Measurements from ENCODE around the gene CCNJL. TPM values are rescaled to one million over a fixed set of nuclear protein-coding genes. Genes with fewer than 3 reads are reported as not detected.
A peak's percentile ranks its signal among the peaks of the same experiment; 100 is the strongest.

The CCNJL gene
- total RNA-seq, 4 donors from 2014 or later, result 0.44 to 1.5 (median 0.63) TPM; not detected in 1

DNA sequence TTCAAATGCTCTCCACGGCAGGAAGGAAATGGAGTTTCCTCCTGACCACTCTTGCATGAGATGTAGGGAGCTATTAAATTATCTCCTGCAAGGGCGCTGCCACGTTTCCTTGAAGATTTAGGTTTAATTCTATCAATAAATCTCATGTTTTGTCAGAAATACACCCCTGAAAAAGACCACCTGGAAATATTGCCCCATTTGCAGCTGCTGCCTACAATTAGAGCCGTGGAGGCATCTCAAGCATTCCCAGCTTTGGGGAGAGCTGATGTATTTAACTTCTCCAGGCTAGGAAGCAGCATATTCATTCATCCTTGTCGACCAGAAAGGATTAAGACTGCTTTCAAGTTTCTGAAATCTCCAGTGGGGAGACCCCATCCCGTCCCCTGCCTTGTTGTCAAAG, 40.5 kb downstream of the CCNJL start:
- Histone ChIP-seq H3K36me3 (no peaks in the 10 kb centered on the region), H3K27me3 (no peaks in the 10 kb centered on the region), H3K4me3 (no peak overlapping the region), H3K27ac (no peak overlapping the region), H3K9me3 (no peaks in the 10 kb centered on the region), H3K4me1 (peaks cover 0 to 12% (median 6%) of the 10 kb centered on the region in 4 donors)
- TF ChIP-seq EP300 (IDR thresholded peaks at IDR 0.05) (no peak), POLR2A (IDR thresholded peaks at IDR 0.05) (no peak)
- TF ChIP-seq, protein P1, sequence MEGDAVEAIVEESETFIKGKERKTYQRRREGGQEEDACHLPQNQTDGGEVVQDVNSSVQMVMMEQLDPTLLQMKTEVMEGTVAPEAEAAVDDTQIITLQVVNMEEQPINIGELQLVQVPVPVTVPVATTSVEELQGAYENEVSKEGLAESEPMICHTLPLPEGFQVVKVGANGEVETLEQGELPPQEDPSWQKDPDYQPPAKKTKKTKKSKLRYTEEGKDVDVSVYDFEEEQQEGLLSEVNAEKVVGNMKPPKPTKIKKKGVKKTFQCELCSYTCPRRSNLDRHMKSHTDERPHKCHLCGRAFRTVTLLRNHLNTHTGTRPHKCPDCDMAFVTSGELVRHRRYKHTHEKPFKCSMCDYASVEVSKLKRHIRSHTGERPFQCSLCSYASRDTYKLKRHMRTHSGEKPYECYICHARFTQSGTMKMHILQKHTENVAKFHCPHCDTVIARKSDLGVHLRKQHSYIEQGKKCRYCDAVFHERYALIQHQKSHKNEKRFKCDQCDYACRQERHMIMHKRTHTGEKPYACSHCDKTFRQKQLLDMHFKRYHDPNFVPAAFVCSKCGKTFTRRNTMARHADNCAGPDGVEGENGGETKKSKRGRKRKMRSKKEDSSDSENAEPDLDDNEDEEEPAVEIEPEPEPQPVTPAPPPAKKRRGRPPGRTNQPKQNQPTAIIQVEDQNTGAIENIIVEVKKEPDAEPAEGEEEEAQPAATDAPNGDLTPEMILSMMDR (IDR thresholded peaks at IDR 0.05), result no peak
- 57 to 64% methylated on average over 6 of the region's 6 CpGs for WGBS, 2 donors
- no peak for DNase-seq (ENCODE audit: low spot score in 2 of 2)

- TF ChIP-seq EP300 (IDR thresholded peaks at IDR 0.05), result no peak
- no peak for TF ChIP-seq POLR2A (IDR thresholded peaks at IDR 0.05)
- TF ChIP-seq, protein P1 (IDR thresholded peaks at IDR 0.05), result no peak
- Histone ChIP-seq H3K4me3 (no peak overlapping the region), H3K27me3 (no peaks in the 10 kb centered on the region), H3K27ac (no peak overlapping the region), H3K36me3 (no peaks in the 10 kb centered on the region), H3K4me1 (peaks cover 0 to 12% (median 6%) of the 10 kb centered on the region in 4 donors), H3K9me3 (no peaks in the 10 kb centered on the region)
- 53 to 59% methylated on average over 8 of the region's 8 CpGs for WGBS, 2 donors
- DNase-seq (ENCODE audit: low spot score in 2 of 2), result no peak
These were observed 41.0 kb downstream of the CCNJL start for GRCh38 chr5:160271396-160271795.

DNA sequence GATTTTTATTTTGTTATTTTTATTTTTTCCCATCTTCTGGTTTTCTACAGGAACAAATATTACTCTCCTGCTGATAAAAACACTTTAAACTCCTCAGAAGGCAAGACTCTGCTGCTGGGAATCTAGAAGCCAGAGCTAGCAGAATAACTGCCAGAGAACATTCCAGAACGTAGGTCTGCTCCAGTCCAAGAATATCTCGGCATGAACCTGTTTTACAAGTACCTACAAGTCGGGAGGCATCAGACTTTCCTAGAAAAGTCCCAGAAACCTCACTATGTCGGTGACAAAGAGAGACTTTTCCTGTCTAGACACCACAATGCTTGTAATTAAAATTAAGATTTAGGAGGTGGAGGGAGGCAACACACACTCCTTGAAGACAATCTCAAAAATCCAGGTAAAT, 41.7 kb downstream of the CCNJL start:
- Histone ChIP-seq H3K9me3 (no peaks in the 10 kb centered on the region), H3K36me3 (no peaks in the 10 kb centered on the region), H3K27ac (no peak overlapping the region), H3K4me3 (no peak overlapping the region), H3K27me3 (no peaks in the 10 kb centered on the region), H3K4me1 (peaks cover 0 to 12% (median 6%) of the 10 kb centered on the region in 4 donors)
- WGBS, 2 donors, result 79 to 80% methylated on average over 4 of the region's 4 CpGs
- no peak for DNase-seq (ENCODE audit: low spot score in 2 of 2)
- TF ChIP-seq POLR2A (IDR thresholded peaks at IDR 0.05) (no peak), EP300 (IDR thresholded peaks at IDR 0.05) (no peak)
- TF ChIP-seq, protein P1 (IDR thresholded peaks at IDR 0.05), result no peak

DNA sequence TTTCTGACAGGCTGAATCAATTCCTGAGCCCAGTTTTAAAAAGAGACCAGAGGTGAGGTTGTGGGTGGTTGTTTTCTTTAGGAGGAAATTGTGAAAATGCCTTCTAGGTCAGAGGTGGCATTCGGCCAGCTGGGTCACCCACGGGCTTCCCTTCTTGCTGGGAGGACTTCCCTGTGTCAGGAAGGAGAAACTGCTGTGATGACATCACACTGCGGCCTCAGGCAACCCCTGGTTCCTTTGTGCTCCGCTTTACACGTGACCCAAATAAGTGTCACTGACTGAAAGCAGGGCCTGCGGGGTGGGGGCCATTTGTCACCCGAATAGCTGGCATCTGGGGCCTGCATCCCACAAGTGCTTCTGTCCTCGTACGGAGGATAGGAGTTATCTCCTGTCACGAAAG, 43.3 kb downstream of the CCNJL start:
- Histone ChIP-seq H3K27ac (peak overlapping the region in 1 of 4 donors; percentile 20), H3K4me1 (peaks cover 0 to 12% (median 6%) of the 10 kb centered on the region in 4 donors), H3K4me3 (no peak overlapping the region), H3K36me3 (no peaks in the 10 kb centered on the region), H3K9me3 (no peaks in the 10 kb centered on the region), H3K27me3 (no peaks in the 10 kb centered on the region)
- peak; percentile 33 to 73 for TF ChIP-seq EP300 (IDR thresholded peaks at IDR 0.05)
- TF ChIP-seq, protein P1 (IDR thresholded peaks at IDR 0.05), result no peak
- WGBS, 2 donors, result 20 to 21% methylated on average over 9 to 10 of the region's 10 CpGs
- DNase-seq (ENCODE audit: low spot score in 2 of 2), result peak; percentile 54 to 75

DNA sequence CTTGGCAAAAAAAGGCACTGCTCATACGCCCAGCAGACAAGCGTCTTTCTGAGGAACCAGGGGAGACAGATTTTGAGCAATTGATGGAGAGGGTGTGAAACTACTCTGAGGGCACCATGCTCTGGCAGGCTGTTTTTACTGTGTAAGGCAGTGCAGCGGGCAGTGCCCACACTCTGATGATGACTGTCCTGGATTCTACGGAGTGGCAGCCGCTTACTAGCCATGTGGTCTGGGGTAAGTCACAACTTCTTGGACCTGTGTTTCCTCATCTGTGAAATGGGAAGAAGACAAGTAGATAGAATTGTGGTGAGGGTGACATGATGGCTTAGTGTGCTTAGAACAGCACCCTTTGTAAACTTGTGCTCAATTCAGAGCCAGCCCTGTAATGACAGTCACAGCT, 44.2 kb downstream of the CCNJL start:
- TF ChIP-seq, protein P1 (IDR thresholded peaks at IDR 0.05), result no peak
- TF ChIP-seq POLR2A (IDR thresholded peaks at IDR 0.05) (no peak), EP300 (IDR thresholded peaks at IDR 0.05) (no peak)
- H3K4me3 ChIP-seq, result no peak overlapping the region
- 91 to 96% methylated on average over 5 of the region's 5 CpGs for WGBS, 2 donors
- peaks cover 0 to 12% (median 6%) of the 10 kb centered on the region in 4 donors for H3K4me1 ChIP-seq
- H3K9me3 ChIP-seq, result no peaks in the 10 kb centered on the region
- no peak for DNase-seq (ENCODE audit: low spot score in 2 of 2)
- no peak overlapping the region for H3K27ac ChIP-seq
- no peaks in the 10 kb centered on the region for H3K36me3 ChIP-seq
- H3K27me3 ChIP-seq, result no peaks in the 10 kb centered on the region
